ENCODE data around the gene FAM236A. TPM values are rescaled to one million over a fixed set of nuclear protein-coding genes. Genes with fewer than 3 reads are reported as not detected.
"Not testable (repeated sequence)": the region's sequence is repeated elsewhere in the genome, so short reads cannot be mapped to it uniquely, and the experiment has no call there.

The FAM236A gene
- total RNA-seq, 1 experiment from 2014 or later: not detected

DNA sequence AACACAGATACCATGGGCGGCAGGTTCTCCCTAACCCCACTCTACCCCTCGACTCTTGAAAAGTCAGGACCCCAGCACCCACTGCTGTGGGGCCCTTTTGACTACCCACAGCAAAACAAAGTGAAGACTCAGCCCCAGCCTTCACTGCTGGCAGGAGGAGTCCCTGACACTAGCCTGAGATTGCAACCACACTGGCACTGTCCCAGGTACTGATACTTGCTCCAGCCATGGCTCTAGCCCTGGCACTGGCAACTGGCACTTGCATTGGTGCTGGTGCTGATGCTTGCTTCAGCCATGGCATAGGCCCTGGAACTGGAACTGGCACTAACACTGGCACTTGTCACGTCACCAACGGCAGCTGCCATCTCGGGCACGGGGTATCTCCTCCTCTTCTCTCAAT is 4.3 kb downstream of the FAM236A start:
- H3K9me2 ChIP-seq (replicated peaks; ENCODE audit: low read length); BruUV-seq (replicated peaks); H4K20me1 ChIP-seq (ENCODE audit: low read length); H3K27me3 ChIP-seq (ENCODE audit: low read length); H3K4me1 ChIP-seq (ENCODE audit: insufficient read depth, low read length); H3K79me2 ChIP-seq (ENCODE audit: low read length); ATAC-seq; H3K4me3 ChIP-seq (ENCODE audit: low read length); H3K27ac ChIP-seq (ENCODE audit: low read length); DNase-seq; intact Hi-C loops (cut with micrococcal nuclease); H2AFZ ChIP-seq (ENCODE audit: low read length); H3K9ac ChIP-seq (ENCODE audit: low read length); CTCF ChIA-PET; H3F3A ChIP-seq (ENCODE audit: low read length, unreplicated experiment); H3K4me2 ChIP-seq (ENCODE audit: low read length); H3K36me3 ChIP-seq (ENCODE audit: low read depth, low read length); POLR2A ChIA-PET (ENCODE audit: unreplicated experiment); H3K9me3 ChIP-seq (ENCODE audit: low read length): not testable (repeated sequence)

GRCh38 chrX:72943035-72943818 is 5.2 kb downstream of the FAM236A start:
- H3K36me3 ChIP-seq (ENCODE audit: low read depth, low read length); H3K27me3 ChIP-seq (ENCODE audit: low read length); intact Hi-C loops (cut with micrococcal nuclease); H3K27ac ChIP-seq (ENCODE audit: low read length); H3K9me3 ChIP-seq (ENCODE audit: low read length); DNase-seq; BruUV-seq (replicated peaks); H3K9ac ChIP-seq (ENCODE audit: low read length); H3K4me2 ChIP-seq (ENCODE audit: low read length); H3K4me1 ChIP-seq (ENCODE audit: insufficient read depth, low read length); H3F3A ChIP-seq (ENCODE audit: low read length, unreplicated experiment); H3K79me2 ChIP-seq (ENCODE audit: low read length); H2AFZ ChIP-seq (ENCODE audit: low read length); H3K4me3 ChIP-seq (ENCODE audit: low read length); CTCF ChIA-PET; H4K20me1 ChIP-seq (ENCODE audit: low read length); POLR2A ChIA-PET (ENCODE audit: unreplicated experiment); H3K9me2 ChIP-seq (replicated peaks; ENCODE audit: low read length): not testable (repeated sequence)
- ATAC-seq: peak; percentile 77

GRCh38 chrX:72943819-72944169 is 5.8 kb downstream of the FAM236A start, which contains the start of gene DMRTC1:
DMRTC1 (minus strand) TSS chrX:72943837; CDS start chrX:72875694, 68,143 bp downstream.
- BruUV-seq (replicated peaks); H3K27me3 ChIP-seq (ENCODE audit: low read length); DNase-seq; POLR2A ChIA-PET (ENCODE audit: unreplicated experiment); H3K9me3 ChIP-seq (ENCODE audit: low read length); H3K9ac ChIP-seq (ENCODE audit: low read length); H3K27ac ChIP-seq (ENCODE audit: low read length); H3K4me2 ChIP-seq (ENCODE audit: low read length); H3K9me2 ChIP-seq (replicated peaks; ENCODE audit: low read length); intact Hi-C loops (cut with micrococcal nuclease); H4K20me1 ChIP-seq (ENCODE audit: low read length); H3K36me3 ChIP-seq (ENCODE audit: low read depth, low read length); H3F3A ChIP-seq (ENCODE audit: low read length, unreplicated experiment); H2AFZ ChIP-seq (ENCODE audit: low read length); H3K79me2 ChIP-seq (ENCODE audit: low read length); H3K4me1 ChIP-seq (ENCODE audit: insufficient read depth, low read length); CTCF ChIA-PET; H3K4me3 ChIP-seq (ENCODE audit: low read length): not testable (repeated sequence)
- ATAC-seq: peak; percentile 77

DNA sequence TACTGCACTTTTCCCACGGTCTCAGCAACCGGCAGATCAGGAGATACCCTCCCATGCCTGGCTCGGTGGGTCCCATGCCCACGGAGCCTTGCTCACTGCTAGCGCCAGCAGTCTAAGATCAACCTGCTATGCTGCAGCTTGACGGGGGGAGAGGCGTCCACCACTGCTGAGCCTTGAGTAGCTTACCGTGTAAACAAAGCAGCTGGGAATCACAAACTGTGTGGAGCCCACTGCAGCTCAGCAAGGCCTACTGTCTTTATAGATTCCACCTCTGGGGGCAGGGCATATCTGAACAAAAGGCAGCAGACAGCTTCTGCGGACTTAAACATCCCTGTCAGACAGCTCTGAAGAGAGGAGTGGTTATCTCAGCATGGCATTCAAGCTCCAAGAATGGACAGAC is 22.0 kb downstream of the FAM236A start:
- intact Hi-C loops (cut with micrococcal nuclease); H3K4me1 ChIP-seq (ENCODE audit: insufficient read depth, low read length); POLR2A ChIA-PET (ENCODE audit: unreplicated experiment); H3K27ac ChIP-seq (ENCODE audit: low read length); ATAC-seq; H3F3A ChIP-seq (ENCODE audit: low read length, unreplicated experiment); H3K9me2 ChIP-seq (replicated peaks; ENCODE audit: low read length); H3K9me3 ChIP-seq (ENCODE audit: low read length); CTCF ChIA-PET; BruUV-seq (replicated peaks); H3K79me2 ChIP-seq (ENCODE audit: low read length); H4K20me1 ChIP-seq (ENCODE audit: low read length); DNase-seq; H3K9ac ChIP-seq (ENCODE audit: low read length); H3K36me3 ChIP-seq (ENCODE audit: low read depth, low read length); H3K27me3 ChIP-seq (ENCODE audit: low read length); H3K4me2 ChIP-seq (ENCODE audit: low read length); H3K4me3 ChIP-seq (ENCODE audit: low read length); H2AFZ ChIP-seq (ENCODE audit: low read length): not testable (repeated sequence)

- H3K9me3 ChIP-seq (ENCODE audit: low read length); H3K4me2 ChIP-seq (ENCODE audit: low read length); H3K4me1 ChIP-seq (ENCODE audit: insufficient read depth, low read length); intact Hi-C loops (cut with micrococcal nuclease); H4K20me1 ChIP-seq (ENCODE audit: low read length); DNase-seq; H3K4me3 ChIP-seq (ENCODE audit: low read length); POLR2A ChIA-PET (ENCODE audit: unreplicated experiment); H3K9me2 ChIP-seq (replicated peaks; ENCODE audit: low read length); H3F3A ChIP-seq (ENCODE audit: low read length, unreplicated experiment); H3K27me3 ChIP-seq (ENCODE audit: low read length); BruUV-seq (replicated peaks); H3K9ac ChIP-seq (ENCODE audit: low read length); CTCF ChIA-PET; ATAC-seq; H2AFZ ChIP-seq (ENCODE audit: low read length); H3K79me2 ChIP-seq (ENCODE audit: low read length); H3K36me3 ChIP-seq (ENCODE audit: low read depth, low read length); H3K27ac ChIP-seq (ENCODE audit: low read length): not testable (repeated sequence)
Measured at GRCh38 chrX:72971859-72972258, 33.9 kb downstream of the FAM236A start.

GRCh38 chrX:72974885-72975284 is 36.9 kb downstream of the FAM236A start:
- H3K27ac ChIP-seq (ENCODE audit: low read length); DNase-seq; H3K4me3 ChIP-seq (ENCODE audit: low read length); H3K36me3 ChIP-seq (ENCODE audit: low read depth, low read length); H3K9me2 ChIP-seq (replicated peaks; ENCODE audit: low read length); H4K20me1 ChIP-seq (ENCODE audit: low read length); H3K9ac ChIP-seq (ENCODE audit: low read length); H3K27me3 ChIP-seq (ENCODE audit: low read length); POLR2A ChIA-PET (ENCODE audit: unreplicated experiment); H3K9me3 ChIP-seq (ENCODE audit: low read length); CTCF ChIA-PET; H3K4me1 ChIP-seq (ENCODE audit: insufficient read depth, low read length); H3F3A ChIP-seq (ENCODE audit: low read length, unreplicated experiment); intact Hi-C loops (cut with micrococcal nuclease); BruUV-seq (replicated peaks); H3K79me2 ChIP-seq (ENCODE audit: low read length); H2AFZ ChIP-seq (ENCODE audit: low read length); H3K4me2 ChIP-seq (ENCODE audit: low read length): not testable (repeated sequence)
- ATAC-seq: peak; percentile 61

DNA sequence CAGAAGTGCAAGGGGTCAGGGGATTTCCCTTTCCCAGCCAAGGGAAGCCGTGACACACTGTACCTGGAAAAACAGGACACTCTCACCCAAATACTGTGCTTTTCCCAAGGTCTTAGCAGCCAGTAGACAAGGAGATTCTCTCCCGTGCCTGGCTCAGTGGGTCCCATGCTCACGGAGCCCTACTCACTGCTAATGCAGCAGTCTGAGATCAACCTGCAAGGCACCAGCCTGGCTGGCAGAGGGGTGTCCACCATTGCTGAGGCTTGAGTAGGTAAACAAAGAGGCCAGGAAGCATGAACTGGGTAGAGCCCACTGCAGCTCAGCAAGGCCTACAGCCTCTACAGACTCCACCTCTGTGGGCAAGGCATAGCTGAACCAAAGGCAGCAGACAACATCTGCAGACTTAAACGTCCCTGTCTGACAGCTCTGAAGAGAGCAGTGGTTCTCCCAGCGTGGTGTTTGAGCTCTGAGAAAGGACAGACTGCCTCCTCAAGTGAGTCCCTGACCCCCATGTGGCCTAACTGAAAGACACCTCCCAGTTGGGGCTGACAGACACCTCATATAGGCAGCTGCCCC is 43.0 kb downstream of the FAM236A start:
- H3K36me3 ChIP-seq (ENCODE audit: low read depth, low read length); H3K4me1 ChIP-seq (ENCODE audit: insufficient read depth, low read length); ATAC-seq; H3K4me2 ChIP-seq (ENCODE audit: low read length); H3K9me3 ChIP-seq (ENCODE audit: low read length); H3F3A ChIP-seq (ENCODE audit: low read length, unreplicated experiment); H3K27ac ChIP-seq (ENCODE audit: low read length); DNase-seq; H3K4me3 ChIP-seq (ENCODE audit: low read length); H4K20me1 ChIP-seq (ENCODE audit: low read length); BruUV-seq (replicated peaks); H3K27me3 ChIP-seq (ENCODE audit: low read length); POLR2A ChIA-PET (ENCODE audit: unreplicated experiment); H3K79me2 ChIP-seq (ENCODE audit: low read length); H3K9me2 ChIP-seq (replicated peaks; ENCODE audit: low read length); H3K9ac ChIP-seq (ENCODE audit: low read length); intact Hi-C loops (cut with micrococcal nuclease); H2AFZ ChIP-seq (ENCODE audit: low read length); CTCF ChIA-PET: not testable (repeated sequence)
